Measurements from ENCODE around the gene LRRC10. TPM values are rescaled to one million over a fixed set of nuclear protein-coding genes. Genes with fewer than 3 reads are reported as not detected.

The LRRC10 gene
- total RNA-seq, 2 donors from 2014 or later: not detected

DNA sequence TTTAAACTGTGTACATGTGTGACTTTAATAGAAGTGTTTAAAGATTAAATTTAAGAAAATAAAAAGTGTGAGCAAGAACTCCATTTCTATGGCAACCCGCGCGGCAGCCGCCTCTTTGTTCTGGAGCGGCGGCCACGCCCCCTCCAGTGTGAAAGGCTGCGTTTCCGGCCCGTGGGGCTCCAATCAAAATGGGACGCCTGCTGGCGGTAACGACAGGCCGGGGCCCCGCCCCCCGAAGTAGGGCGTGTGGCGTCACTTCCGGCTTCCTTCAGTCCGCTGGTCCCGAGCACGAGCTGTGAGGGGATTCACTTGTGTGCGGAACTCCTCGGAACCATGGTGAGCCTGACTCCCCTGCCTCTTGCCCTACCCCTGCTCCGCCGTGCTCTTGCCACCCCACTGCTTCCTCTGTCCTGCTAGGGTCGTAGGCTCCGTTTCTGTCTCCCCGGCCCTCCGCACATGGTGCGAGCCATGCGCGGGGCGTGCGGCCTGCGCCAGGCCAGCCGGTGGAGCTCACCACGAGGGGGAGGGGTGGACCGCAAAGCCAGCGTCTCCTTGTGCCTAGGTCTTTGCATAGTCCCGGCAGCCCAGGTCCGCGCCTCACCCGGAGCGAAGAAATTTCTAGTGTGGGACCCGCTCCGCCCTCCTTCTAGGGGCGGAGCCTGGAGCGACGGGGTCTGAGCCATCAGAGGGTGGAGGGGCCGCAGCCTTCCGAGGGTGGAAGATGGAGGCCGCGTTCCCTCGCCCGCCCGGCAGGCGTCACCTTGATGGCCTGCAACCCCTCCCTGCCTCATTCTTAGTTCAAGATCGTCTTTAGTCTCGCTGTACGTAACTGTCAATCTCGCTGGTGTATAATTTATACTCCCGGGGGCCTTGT is 25.3 kb downstream of the LRRC10 start, which contains the start of gene CCT2:
CCT2 (plus strand) TSS at position 271 of the 874 bp plus-strand sequence; CDS start at position 334, 63 bp downstream.
- H3K36me3 ChIP-seq: peaks cover 18% of the 10 kb centered on the region
- DNase-seq: peak; percentile 98
- peak within 1 kb of the TSS; percentile 92 to 98 for H3K9ac ChIP-seq (ENCODE audit: low read depth in 2 of 2, low read length in 2 of 2)
- no peaks in the 10 kb centered on the region for H3K27me3 ChIP-seq
- intact Hi-C loops (cut with DNase I): loop anchor here (10.0 kb wide), 1 partner anchor 221 kb away; no protein-coding TSS in a partner anchor
- TF ChIP-seq, protein P1, sequence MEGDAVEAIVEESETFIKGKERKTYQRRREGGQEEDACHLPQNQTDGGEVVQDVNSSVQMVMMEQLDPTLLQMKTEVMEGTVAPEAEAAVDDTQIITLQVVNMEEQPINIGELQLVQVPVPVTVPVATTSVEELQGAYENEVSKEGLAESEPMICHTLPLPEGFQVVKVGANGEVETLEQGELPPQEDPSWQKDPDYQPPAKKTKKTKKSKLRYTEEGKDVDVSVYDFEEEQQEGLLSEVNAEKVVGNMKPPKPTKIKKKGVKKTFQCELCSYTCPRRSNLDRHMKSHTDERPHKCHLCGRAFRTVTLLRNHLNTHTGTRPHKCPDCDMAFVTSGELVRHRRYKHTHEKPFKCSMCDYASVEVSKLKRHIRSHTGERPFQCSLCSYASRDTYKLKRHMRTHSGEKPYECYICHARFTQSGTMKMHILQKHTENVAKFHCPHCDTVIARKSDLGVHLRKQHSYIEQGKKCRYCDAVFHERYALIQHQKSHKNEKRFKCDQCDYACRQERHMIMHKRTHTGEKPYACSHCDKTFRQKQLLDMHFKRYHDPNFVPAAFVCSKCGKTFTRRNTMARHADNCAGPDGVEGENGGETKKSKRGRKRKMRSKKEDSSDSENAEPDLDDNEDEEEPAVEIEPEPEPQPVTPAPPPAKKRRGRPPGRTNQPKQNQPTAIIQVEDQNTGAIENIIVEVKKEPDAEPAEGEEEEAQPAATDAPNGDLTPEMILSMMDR (IDR thresholded peaks at IDR 0.05): peak; percentile 16
- peaks cover 6% of the 10 kb centered on the region for H3K4me1 ChIP-seq
- H3K4me3 ChIP-seq: peak within 1 kb of the TSS; percentile 89
- H3K27ac ChIP-seq: peak within 1 kb of the TSS; percentile 89
- no peaks in the 10 kb centered on the region for H3K9me3 ChIP-seq

GRCh38 chr12:69583203-69583602 is 27.5 kb downstream of the LRRC10 start:
- peaks cover 7% of the 10 kb centered on the region for H3K36me3 ChIP-seq
- peaks cover 6% of the 10 kb centered on the region for H3K4me1 ChIP-seq
- no peak overlapping the region for H3K27ac ChIP-seq
- TF ChIP-seq, protein P1 (IDR thresholded peaks at IDR 0.05): no peak
- no peak for DNase-seq
- intact Hi-C loops (cut with DNase I): loop anchor here (10.0 kb wide), 1 partner anchor 218 kb away; no protein-coding TSS in a partner anchor
- H3K4me3 ChIP-seq: no peak overlapping the region
- H3K27me3 ChIP-seq: no peaks in the 10 kb centered on the region
- no peaks in the 10 kb centered on the region for H3K9me3 ChIP-seq
- H3K9ac ChIP-seq (ENCODE audit: low read depth in 2 of 2, low read length in 2 of 2): no peak overlapping the region

GRCh38 chr12:69580074-69580473 is 30.6 kb downstream of the LRRC10 start:
- H3K9ac ChIP-seq (ENCODE audit: low read depth in 2 of 2, low read length in 2 of 2): no peak overlapping the region
- H3K27ac ChIP-seq: no peak overlapping the region
- intact Hi-C loops (cut with DNase I): loop anchor here (10.0 kb wide), 1 partner anchor 215 kb away; no protein-coding TSS in a partner anchor
- H3K27me3 ChIP-seq: no peaks in the 10 kb centered on the region
- H3K36me3 ChIP-seq: no peaks in the 10 kb centered on the region
- TF ChIP-seq, protein P1 (IDR thresholded peaks at IDR 0.05): no peak
- no peak overlapping the region for H3K4me3 ChIP-seq
- H3K4me1 ChIP-seq: no peaks in the 10 kb centered on the region
- DNase-seq: no peak
- no peaks in the 10 kb centered on the region for H3K9me3 ChIP-seq

- Histone ChIP-seq H3K36me3 (no peaks in the 10 kb centered on the region), H3K4me1 (no peaks in the 10 kb centered on the region), H3K9ac (ENCODE audit: low read depth in 2 of 2, low read length in 2 of 2) (no peak overlapping the region), H3K27me3 (no peaks in the 10 kb centered on the region), H3K27ac (no peak overlapping the region), H3K9me3 (no peaks in the 10 kb centered on the region), H3K4me3 (no peak overlapping the region)
- TF ChIP-seq, protein P1 (IDR thresholded peaks at IDR 0.05): no peak
- no peak for DNase-seq
- intact Hi-C loops (cut with DNase I): no loop called here
Measured at GRCh38 chr12:69579029-69579428, 31.7 kb downstream of the LRRC10 start.

- Histone ChIP-seq H3K27me3 (no peaks in the 10 kb centered on the region), H3K4me1 (no peaks in the 10 kb centered on the region), H3K9me3 (no peaks in the 10 kb centered on the region), H3K9ac (ENCODE audit: low read depth in 2 of 2, low read length in 2 of 2) (no peak overlapping the region), H3K36me3 (no peaks in the 10 kb centered on the region), H3K27ac (no peak overlapping the region), H3K4me3 (no peak overlapping the region)
- intact Hi-C loops (cut with DNase I): no loop called here
- TF ChIP-seq, protein P1 (IDR thresholded peaks at IDR 0.05): no peak
- DNase-seq: no peak
Measured at GRCh38 chr12:69578283-69578682, 32.4 kb downstream of the LRRC10 start.
